Epithelial cell of proximal tubule (primary cell): ENCODE results near the gene TM7SF2. TPM values are rescaled to one million over a fixed set of nuclear protein-coding genes. Genes with fewer than 3 reads are reported as not detected.

Experiments
- DNase-seq: peaks from one replicate; pipeline ENCODE4 v3.0.0-alpha.2; 2011; ENCODE audit warnings: low read depth
- H3K4me3 ChIP-seq: 2 replicates; pipeline ENCODE4 v1.5.1; 2011; ENCODE audit warnings: low read depth, mild to moderate bottlenecking, low read length
- total RNA-seq: library from RNA; depleted of rRNA; stranded (reverse); fragments of >200 nt; gene quantifications from 2 replicates; pipeline ENCODE4 v1.2.3, GENCODE V29; 2015
- TF ChIP-seq, protein P1 (sequence below): conservative IDR thresholded peaks from 2 replicates; pipeline ENCODE4 v1.5.1; 2012; ENCODE audit warnings: low read depth, mild to moderate bottlenecking, low read length

The TM7SF2 gene
- total RNA-seq, 1 donor from 2014 or later, result 52.5 TPM

- TF ChIP-seq, protein P1, sequence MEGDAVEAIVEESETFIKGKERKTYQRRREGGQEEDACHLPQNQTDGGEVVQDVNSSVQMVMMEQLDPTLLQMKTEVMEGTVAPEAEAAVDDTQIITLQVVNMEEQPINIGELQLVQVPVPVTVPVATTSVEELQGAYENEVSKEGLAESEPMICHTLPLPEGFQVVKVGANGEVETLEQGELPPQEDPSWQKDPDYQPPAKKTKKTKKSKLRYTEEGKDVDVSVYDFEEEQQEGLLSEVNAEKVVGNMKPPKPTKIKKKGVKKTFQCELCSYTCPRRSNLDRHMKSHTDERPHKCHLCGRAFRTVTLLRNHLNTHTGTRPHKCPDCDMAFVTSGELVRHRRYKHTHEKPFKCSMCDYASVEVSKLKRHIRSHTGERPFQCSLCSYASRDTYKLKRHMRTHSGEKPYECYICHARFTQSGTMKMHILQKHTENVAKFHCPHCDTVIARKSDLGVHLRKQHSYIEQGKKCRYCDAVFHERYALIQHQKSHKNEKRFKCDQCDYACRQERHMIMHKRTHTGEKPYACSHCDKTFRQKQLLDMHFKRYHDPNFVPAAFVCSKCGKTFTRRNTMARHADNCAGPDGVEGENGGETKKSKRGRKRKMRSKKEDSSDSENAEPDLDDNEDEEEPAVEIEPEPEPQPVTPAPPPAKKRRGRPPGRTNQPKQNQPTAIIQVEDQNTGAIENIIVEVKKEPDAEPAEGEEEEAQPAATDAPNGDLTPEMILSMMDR, result no peak
- no peak overlapping the region for H3K4me3 ChIP-seq
- DNase-seq, result no peak
These were observed 20.2 kb downstream of the TM7SF2 start for GRCh38 chr11:65131895-65132237.

- H3K4me3 ChIP-seq, result no peak overlapping the region
- no peak for DNase-seq
- TF ChIP-seq, protein P1, result no peak
These were observed 20.7 kb downstream of the TM7SF2 start for GRCh38 chr11:65132238-65132987.

GRCh38 chr11:65132988-65133700, 21.5 kb downstream of the TM7SF2 start:
- H3K4me3 ChIP-seq, result peak overlapping the region; percentile 76
- no peak for DNase-seq
- TF ChIP-seq, protein P1, result no peak

- TF ChIP-seq, protein P1, result no peak
- DNase-seq, result no peak
- peak overlapping the region; percentile 76 for H3K4me3 ChIP-seq
These were observed 22.1 kb downstream of the TM7SF2 start for GRCh38 chr11:65133724-65134123.

GRCh38 chr11:65134240-65134951, 22.7 kb downstream of the TM7SF2 start, which contains the start of gene SYVN1:
Gene SYVN1, minus strand, starts transcription at chr11:65134519. Its CDS starts 918 bp downstream, at chr11:65133601.
- TF ChIP-seq, protein P1, result no peak
- no peak for DNase-seq
- peak within 1 kb of the TSS; percentile 76 for H3K4me3 ChIP-seq

GRCh38 chr11:65134952-65135632, 23.4 kb downstream of the TM7SF2 start:
- peak overlapping the region; percentile 76 for H3K4me3 ChIP-seq

More at GRCh38 chr11:65134952-65135632, 23.4 kb downstream of the TM7SF2 start:
- DNase-seq, result peak; percentile 92
- TF ChIP-seq, protein P1, result no peak
